ENCODE results near the gene PERM1.

The PERM1 gene

GRCh38 chr1:983798-984475, 2.0 kb upstream of the PERM1 start:
- Histone ChIP-seq H3K9ac (ENCODE audit: insufficient read length, low read depth) (no peak overlapping the region), H3K36me3 (ENCODE audit: insufficient read depth, insufficient read length, low read length) (no peaks in the 10 kb centered on the region), H3K9me3 (ENCODE audit: insufficient read depth, low read length) (no peaks in the 10 kb centered on the region), H3K27me3 (ENCODE audit: insufficient read depth, insufficient read length) (peaks cover 18% of the 10 kb centered on the region), H3K4me3 (ENCODE audit: insufficient read length, low read depth) (no peak overlapping the region), H3K4me1 (ENCODE audit: insufficient read depth, insufficient read length) (no peaks in the 10 kb centered on the region)
- no peak for DNase-seq (ENCODE audit: low read depth, low spot score)
- TF ChIP-seq SUZ12 (IDR thresholded peaks at IDR 0.05; ENCODE audit: extremely low read depth, insufficient read depth, insufficient read length) = no peak
- no peak for TF ChIP-seq YY1 (IDR thresholded peaks at IDR 0.05; ENCODE audit: insufficient read depth, insufficient read length)
- TF ChIP-seq ZNF274 (IDR thresholded peaks at IDR 0.05; ENCODE audit: low read depth, low read length) = no peak

- Histone ChIP-seq H3K4me1 (ENCODE audit: insufficient read depth, insufficient read length) (no peaks in the 10 kb centered on the region), H3K9ac (ENCODE audit: insufficient read length, low read depth) (no peak overlapping the region), H3K9me3 (ENCODE audit: insufficient read depth, low read length) (no peaks in the 10 kb centered on the region), H3K36me3 (ENCODE audit: insufficient read depth, insufficient read length, low read length) (no peaks in the 10 kb centered on the region), H3K4me3 (ENCODE audit: insufficient read length, low read depth) (no peak overlapping the region), H3K27me3 (ENCODE audit: insufficient read depth, insufficient read length) (peaks cover 18% of the 10 kb centered on the region)
- TF ChIP-seq YY1 (IDR thresholded peaks at IDR 0.05; ENCODE audit: insufficient read depth, insufficient read length) = no peak
- TF ChIP-seq ZNF274 (IDR thresholded peaks at IDR 0.05; ENCODE audit: low read depth, low read length) = no peak
- no peak for TF ChIP-seq SUZ12 (IDR thresholded peaks at IDR 0.05; ENCODE audit: extremely low read depth, insufficient read depth, insufficient read length)
- DNase-seq (ENCODE audit: low read depth, low spot score) = no peak
Measured at GRCh38 chr1:982765-983436, 1.0 kb upstream of the PERM1 start.

- Histone ChIP-seq H3K4me1 (ENCODE audit: insufficient read depth, insufficient read length) (no peaks in the 10 kb centered on the region), H3K9ac (ENCODE audit: insufficient read length, low read depth) (no peak overlapping the region), H3K27me3 (ENCODE audit: insufficient read depth, insufficient read length) (peaks cover 18% of the 10 kb centered on the region), H3K36me3 (ENCODE audit: insufficient read depth, insufficient read length, low read length) (no peaks in the 10 kb centered on the region), H3K4me3 (ENCODE audit: insufficient read length, low read depth) (no peak overlapping the region), H3K9me3 (ENCODE audit: insufficient read depth, low read length) (no peaks in the 10 kb centered on the region)
- no peak for DNase-seq (ENCODE audit: low read depth, low spot score)
- TF ChIP-seq ZNF274 (IDR thresholded peaks at IDR 0.05; ENCODE audit: low read depth, low read length) (no peak), SUZ12 (IDR thresholded peaks at IDR 0.05; ENCODE audit: extremely low read depth, insufficient read depth, insufficient read length) (no peak)
Measured at GRCh38 chr1:981491-981954, 370 bp downstream of the PERM1 start.

GRCh38 chr1:980602-981395, 1.1 kb downstream of the PERM1 start:
- Histone ChIP-seq H3K27me3 (ENCODE audit: insufficient read depth, insufficient read length) (peaks cover 18% of the 10 kb centered on the region), H3K4me1 (ENCODE audit: insufficient read depth, insufficient read length) (peaks cover 2% of the 10 kb centered on the region), H3K9me3 (ENCODE audit: insufficient read depth, low read length) (no peaks in the 10 kb centered on the region), H3K4me3 (ENCODE audit: insufficient read length, low read depth) (no peak overlapping the region), H3K36me3 (ENCODE audit: insufficient read depth, insufficient read length, low read length) (no peaks in the 10 kb centered on the region), H3K9ac (ENCODE audit: insufficient read length, low read depth) (no peak overlapping the region)
- no peak for TF ChIP-seq ZNF274 (IDR thresholded peaks at IDR 0.05; ENCODE audit: low read depth, low read length)
- TF ChIP-seq SUZ12 (IDR thresholded peaks at IDR 0.05; ENCODE audit: extremely low read depth, insufficient read depth, insufficient read length) = no peak
- no peak for TF ChIP-seq YY1 (IDR thresholded peaks at IDR 0.05; ENCODE audit: insufficient read depth, insufficient read length)
- DNase-seq (ENCODE audit: low read depth, low spot score) = no peak

- no peak for DNase-seq (ENCODE audit: low read depth, low spot score)
- Histone ChIP-seq H3K27me3 (ENCODE audit: insufficient read depth, insufficient read length) (peaks cover 12% of the 10 kb centered on the region), H3K9me3 (ENCODE audit: insufficient read depth, low read length) (no peaks in the 10 kb centered on the region), H3K9ac (ENCODE audit: insufficient read length, low read depth) (no peak overlapping the region), H3K4me1 (ENCODE audit: insufficient read depth, insufficient read length) (peaks cover 2% of the 10 kb centered on the region), H3K4me3 (ENCODE audit: insufficient read length, low read depth) (no peak overlapping the region), H3K36me3 (ENCODE audit: insufficient read depth, insufficient read length, low read length) (no peaks in the 10 kb centered on the region)
- no peak for TF ChIP-seq SUZ12 (IDR thresholded peaks at IDR 0.05; ENCODE audit: extremely low read depth, insufficient read depth, insufficient read length)
- no peak for TF ChIP-seq ZNF274 (IDR thresholded peaks at IDR 0.05; ENCODE audit: low read depth, low read length)
- no peak for TF ChIP-seq YY1 (IDR thresholded peaks at IDR 0.05; ENCODE audit: insufficient read depth, insufficient read length)
Measured at GRCh38 chr1:980137-980571, 1.7 kb downstream of the PERM1 start.

- no peak for TF ChIP-seq ZNF274 (IDR thresholded peaks at IDR 0.05; ENCODE audit: low read depth, low read length)
- no peak for TF ChIP-seq YY1 (IDR thresholded peaks at IDR 0.05; ENCODE audit: insufficient read depth, insufficient read length)
- no peak for TF ChIP-seq SUZ12 (IDR thresholded peaks at IDR 0.05; ENCODE audit: extremely low read depth, insufficient read depth, insufficient read length)
- DNase-seq (ENCODE audit: low read depth, low spot score) = no peak
- Histone ChIP-seq H3K9me3 (ENCODE audit: insufficient read depth, low read length) (no peaks in the 10 kb centered on the region), H3K36me3 (ENCODE audit: insufficient read depth, insufficient read length, low read length) (no peaks in the 10 kb centered on the region), H3K27me3 (ENCODE audit: insufficient read depth, insufficient read length) (peaks cover 11% of the 10 kb centered on the region), H3K9ac (ENCODE audit: insufficient read length, low read depth) (no peak overlapping the region), H3K4me3 (ENCODE audit: insufficient read length, low read depth) (no peak overlapping the region), H3K4me1 (ENCODE audit: insufficient read depth, insufficient read length) (peaks cover 2% of the 10 kb centered on the region)
Measured at GRCh38 chr1:979744-980072, 2.2 kb downstream of the PERM1 start.
